HFF-Myc (cell line): Measurements from ENCODE around the gene RNF38.

Source experiments
- DNase-seq: peaks from one replicate; pipeline ENCODE4 v3.0.0-alpha.2; 2011; ENCODE audit warnings: low read depth; ENCODE audit errors: extremely low read depth
- H3K4me3 ChIP-seq: replicated peaks from 2 replicates; pipeline ENCODE4 v1.5.1; 2011; ENCODE audit warnings: low read depth, mild to moderate bottlenecking, control low read depth, low read length
- TF ChIP-seq, protein P1 (sequence below): IDR thresholded peaks from 2 replicates; pipeline ENCODE4 v1.5.1; 2012; ENCODE audit warnings: mild to moderate bottlenecking, low read depth, low read length, control low read depth; ENCODE audit errors: missing control alignments

RNF38 gene

DNA sequence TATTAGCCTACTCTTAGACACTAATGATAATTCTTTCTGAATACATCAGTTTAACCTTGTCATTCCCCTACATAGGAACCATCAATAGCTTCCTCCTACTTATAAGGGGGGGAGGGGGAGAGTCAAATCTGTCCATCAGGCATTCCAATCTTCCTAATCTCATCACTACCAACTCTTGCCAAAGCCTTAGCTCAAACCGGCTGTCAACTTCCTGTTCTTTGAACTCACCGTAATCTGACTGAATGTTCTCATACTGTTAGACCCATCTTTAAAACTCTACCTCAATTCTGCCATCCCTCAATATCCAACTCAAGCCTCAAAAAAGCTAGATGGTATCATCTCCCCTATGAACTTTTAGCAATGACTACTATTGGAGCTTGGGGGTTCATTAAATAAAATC, 41.9 kb upstream of the RNF38 start:
- no peak overlapping the region for H3K4me3 ChIP-seq
- TF ChIP-seq, protein P1, sequence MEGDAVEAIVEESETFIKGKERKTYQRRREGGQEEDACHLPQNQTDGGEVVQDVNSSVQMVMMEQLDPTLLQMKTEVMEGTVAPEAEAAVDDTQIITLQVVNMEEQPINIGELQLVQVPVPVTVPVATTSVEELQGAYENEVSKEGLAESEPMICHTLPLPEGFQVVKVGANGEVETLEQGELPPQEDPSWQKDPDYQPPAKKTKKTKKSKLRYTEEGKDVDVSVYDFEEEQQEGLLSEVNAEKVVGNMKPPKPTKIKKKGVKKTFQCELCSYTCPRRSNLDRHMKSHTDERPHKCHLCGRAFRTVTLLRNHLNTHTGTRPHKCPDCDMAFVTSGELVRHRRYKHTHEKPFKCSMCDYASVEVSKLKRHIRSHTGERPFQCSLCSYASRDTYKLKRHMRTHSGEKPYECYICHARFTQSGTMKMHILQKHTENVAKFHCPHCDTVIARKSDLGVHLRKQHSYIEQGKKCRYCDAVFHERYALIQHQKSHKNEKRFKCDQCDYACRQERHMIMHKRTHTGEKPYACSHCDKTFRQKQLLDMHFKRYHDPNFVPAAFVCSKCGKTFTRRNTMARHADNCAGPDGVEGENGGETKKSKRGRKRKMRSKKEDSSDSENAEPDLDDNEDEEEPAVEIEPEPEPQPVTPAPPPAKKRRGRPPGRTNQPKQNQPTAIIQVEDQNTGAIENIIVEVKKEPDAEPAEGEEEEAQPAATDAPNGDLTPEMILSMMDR = no peak
- no peak for DNase-seq

DNA sequence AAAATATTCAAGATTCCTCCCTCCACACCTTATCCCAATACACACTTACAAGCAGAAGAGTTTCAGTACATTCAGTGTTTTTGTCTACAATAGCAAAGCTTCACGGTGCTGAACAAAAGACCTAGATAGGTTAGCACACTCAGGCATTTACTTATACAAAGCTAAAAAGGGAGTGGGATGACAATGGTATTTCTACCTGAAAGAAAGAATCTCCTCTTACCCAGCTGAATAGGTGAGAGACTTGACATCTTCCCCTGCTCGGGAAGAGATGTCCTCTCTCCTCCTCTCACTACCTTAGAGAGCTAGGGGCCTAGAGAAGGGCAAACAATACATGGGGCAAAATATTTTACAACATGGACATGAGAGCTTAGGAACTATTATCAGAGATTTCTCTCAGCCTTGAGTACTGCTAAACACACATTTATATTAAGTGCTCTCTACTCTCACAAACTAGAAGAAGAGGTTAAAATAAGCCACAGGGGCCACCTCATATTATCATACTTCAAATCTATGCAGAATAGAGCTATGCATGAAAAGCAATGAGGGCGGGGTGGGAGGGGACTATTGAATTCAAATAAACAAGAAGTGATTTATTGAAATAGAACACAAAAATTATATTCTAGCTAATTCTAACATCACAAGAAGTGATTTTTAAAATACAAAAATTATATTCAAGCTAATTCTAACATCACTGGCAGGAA, 38.6 kb upstream of the RNF38 start:
- no peak for DNase-seq
- no peak overlapping the region for H3K4me3 ChIP-seq
- TF ChIP-seq, protein P1 = no peak

DNA sequence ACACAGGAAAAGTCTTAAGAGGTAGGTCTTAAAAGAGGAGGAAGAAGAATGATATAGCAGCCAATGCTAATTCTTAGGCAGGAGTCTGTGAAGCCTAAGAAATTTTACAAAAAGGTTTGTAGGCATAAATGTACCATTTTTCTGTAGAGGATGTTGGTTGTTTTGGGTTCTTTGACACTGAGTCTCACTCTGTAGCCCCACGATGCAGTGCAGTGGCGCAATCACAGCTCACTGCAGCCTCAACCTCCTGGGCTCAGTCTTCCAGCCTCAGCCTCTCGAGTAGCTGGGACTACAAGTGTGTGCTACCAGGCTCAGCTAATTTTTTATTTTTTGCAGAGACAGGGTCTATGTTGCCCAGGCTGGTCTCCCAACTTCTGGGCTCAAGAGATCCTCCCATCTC, 37.7 kb upstream of the RNF38 start:
- no peak for DNase-seq
- H3K4me3 ChIP-seq = no peak overlapping the region
- TF ChIP-seq, protein P1 = no peak

DNA sequence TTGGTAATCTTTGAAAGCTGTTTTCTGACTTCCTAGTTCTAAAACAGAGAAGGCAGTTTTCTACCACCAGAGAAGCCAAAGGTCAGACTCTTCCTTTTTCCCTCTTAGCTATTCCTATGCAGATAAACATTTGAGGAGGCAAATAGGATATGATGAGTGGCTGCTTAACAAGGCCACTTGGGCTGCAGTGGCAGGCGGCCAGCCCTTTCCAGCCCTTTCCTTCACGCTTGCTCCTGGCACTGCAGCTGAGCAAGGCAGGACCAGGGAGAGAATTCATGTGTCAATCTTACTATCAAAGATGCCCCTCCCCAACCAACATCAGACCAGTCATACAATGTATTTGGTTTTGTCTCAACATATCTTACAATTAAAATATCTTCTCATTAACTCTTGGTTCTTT, 36.8 kb upstream of the RNF38 start:
- no peak overlapping the region for H3K4me3 ChIP-seq
- TF ChIP-seq, protein P1 = no peak
- DNase-seq = no peak

DNA sequence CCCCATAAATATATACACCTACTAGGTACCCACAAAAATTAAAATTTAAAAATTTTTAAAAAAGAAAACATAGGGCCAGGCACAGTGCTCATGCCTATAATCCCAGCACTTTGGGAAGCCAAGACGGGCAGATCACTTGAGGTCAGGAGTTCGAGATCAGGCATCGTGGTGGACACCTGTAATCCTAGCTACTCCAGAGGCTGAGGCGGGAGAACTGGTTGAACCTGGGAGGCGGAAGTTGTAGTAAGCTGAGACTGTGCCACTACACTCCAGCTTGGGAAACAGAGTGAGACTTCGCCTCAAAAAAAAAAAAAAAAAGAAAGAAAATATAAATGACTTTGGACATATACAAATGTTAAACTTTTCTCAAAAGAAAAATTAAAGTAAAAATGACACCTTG, 33.3 kb upstream of the RNF38 start:
- H3K4me3 ChIP-seq = no peak overlapping the region
- TF ChIP-seq, protein P1 = no peak
- no peak for DNase-seq

DNA sequence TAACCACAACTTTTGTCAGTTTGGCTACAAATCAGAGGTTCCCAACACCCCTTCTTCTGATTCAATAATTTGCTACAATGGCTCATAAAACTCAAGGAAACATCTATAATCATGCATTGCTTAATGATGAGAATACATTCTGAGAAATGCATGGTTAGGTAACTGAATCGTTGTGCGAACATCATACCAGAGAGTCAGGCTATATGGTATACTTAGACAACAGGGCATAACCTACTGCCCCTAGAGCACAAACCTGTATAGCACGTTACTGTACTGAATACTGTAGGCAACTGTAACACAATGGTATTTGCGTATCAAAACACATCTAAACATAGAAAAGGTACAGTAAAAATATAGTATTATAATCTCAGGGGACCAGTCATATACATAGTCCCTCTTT, 31.0 kb upstream of the RNF38 start:
- H3K4me3 ChIP-seq = no peak overlapping the region
- TF ChIP-seq, protein P1 = no peak
- no peak for DNase-seq

DNA sequence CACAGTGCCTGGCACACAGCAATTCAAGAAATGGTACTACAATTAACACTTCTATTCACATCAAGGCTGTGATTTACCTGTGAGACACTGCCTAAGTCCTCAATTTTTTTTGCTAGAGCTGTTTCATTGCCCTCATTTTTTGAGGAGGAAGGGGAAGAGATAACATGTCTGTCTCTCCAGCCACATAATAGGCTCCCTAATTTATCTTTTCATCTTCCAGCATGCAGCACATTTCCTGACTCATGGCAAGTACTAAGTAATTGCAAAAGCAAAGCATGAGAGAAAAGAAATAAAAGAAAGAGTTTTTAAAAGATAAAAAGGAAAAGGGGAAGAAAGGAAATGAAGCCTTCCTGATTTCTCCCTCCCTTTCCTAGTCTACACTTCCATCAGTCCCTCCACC, 26.9 kb upstream of the RNF38 start:
- H3K4me3 ChIP-seq = no peak overlapping the region
- TF ChIP-seq, protein P1 = no peak
- DNase-seq = no peak
